HepG2 (cell line): ENCODE results near the gene FALEC.

Source experiments
- CCAR2 ChIP-seq: fragments of 200-400 bp; formaldehyde crosslinking; optimal IDR thresholded peaks from 2 replicates; pipeline ENCODE3; 2018; ENCODE audit warnings: low read depth, mild to moderate bottlenecking, low read length, moderate library complexity
- KDM4B ChIP-seq: sonication (generic); formaldehyde crosslinking; IDR thresholded peaks from 2 replicates; pipeline ENCODE4 v1.4.0; 2020; ENCODE audit warnings: missing genetic modification reagents
- SRF ChIP-seq: IDR thresholded peaks from 2 replicates; pipeline ENCODE4 v1.6.1; 2011; ENCODE audit warnings: mild to moderate bottlenecking, low read depth, low read length, moderate library complexity
- TF ChIP-seq, protein P1 (sequence below): sonication (generic); formaldehyde crosslinking; IDR thresholded peaks from 2 replicates; pipeline ENCODE4 v1.4.0; 2020; ENCODE audit warnings: missing genetic modification reagents

DNA sequence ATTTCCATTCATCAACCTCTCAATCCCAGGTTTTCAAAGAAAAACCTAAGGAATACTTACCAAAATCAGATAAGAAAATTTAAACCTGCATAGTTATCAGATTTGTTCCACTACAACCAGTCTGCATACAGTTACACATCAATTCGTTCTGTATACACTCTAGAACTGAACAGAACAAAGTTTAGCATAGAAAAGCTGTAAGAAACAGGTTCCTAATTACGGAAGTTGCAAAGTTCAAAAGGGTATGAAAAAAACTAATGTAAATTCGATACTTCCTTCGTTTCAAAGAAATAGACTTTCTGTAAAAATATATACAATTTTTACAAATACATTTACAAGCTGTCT lies 60.8 kb downstream of the FALEC start:
- TF ChIP-seq, protein P1, sequence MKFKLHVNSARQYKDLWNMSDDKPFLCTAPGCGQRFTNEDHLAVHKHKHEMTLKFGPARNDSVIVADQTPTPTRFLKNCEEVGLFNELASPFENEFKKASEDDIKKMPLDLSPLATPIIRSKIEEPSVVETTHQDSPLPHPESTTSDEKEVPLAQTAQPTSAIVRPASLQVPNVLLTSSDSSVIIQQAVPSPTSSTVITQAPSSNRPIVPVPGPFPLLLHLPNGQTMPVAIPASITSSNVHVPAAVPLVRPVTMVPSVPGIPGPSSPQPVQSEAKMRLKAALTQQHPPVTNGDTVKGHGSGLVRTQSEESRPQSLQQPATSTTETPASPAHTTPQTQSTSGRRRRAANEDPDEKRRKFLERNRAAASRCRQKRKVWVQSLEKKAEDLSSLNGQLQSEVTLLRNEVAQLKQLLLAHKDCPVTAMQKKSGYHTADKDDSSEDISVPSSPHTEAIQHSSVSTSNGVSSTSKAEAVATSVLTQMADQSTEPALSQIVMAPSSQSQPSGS, result no peak
- TF ChIP-seq CCAR2 (no peak), SRF (no peak), KDM4B (no peak)
